ENCODE measurements around the gene CP. TPM values are rescaled to one million over a fixed set of nuclear protein-coding genes. Genes with fewer than 3 reads are reported as not detected.

Gene CP
- total RNA-seq, 2 experiments from 2014 or later, result not detected

DNA sequence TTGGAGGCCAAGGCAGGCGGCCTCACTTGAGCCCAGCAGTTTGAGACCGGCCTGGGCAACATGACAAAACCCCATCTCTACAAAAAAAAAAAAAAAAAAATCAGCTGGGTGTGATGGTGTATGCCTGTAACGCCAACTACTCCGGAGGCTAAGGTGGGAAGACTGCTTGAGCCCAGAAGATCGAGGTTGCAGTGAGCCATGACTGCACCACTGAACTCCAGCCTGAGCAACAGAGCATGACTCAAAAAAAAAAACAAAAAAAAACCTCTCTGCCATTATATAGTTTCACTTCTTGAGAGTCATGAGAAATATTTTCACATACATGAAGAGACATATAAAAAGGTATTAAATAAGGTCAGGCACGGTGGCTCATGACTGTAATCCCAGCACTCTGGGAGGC is 45.9 kb upstream of the CP start:
- BruUV-seq (replicated peaks), result no TSS peak
- TF ChIP-seq EZH2phosphoT487 (IDR thresholded peaks at IDR 0.05; ENCODE audit: borderline replicate concordance, low read depth, low read length), result no peak
- TF ChIP-seq, protein P1, sequence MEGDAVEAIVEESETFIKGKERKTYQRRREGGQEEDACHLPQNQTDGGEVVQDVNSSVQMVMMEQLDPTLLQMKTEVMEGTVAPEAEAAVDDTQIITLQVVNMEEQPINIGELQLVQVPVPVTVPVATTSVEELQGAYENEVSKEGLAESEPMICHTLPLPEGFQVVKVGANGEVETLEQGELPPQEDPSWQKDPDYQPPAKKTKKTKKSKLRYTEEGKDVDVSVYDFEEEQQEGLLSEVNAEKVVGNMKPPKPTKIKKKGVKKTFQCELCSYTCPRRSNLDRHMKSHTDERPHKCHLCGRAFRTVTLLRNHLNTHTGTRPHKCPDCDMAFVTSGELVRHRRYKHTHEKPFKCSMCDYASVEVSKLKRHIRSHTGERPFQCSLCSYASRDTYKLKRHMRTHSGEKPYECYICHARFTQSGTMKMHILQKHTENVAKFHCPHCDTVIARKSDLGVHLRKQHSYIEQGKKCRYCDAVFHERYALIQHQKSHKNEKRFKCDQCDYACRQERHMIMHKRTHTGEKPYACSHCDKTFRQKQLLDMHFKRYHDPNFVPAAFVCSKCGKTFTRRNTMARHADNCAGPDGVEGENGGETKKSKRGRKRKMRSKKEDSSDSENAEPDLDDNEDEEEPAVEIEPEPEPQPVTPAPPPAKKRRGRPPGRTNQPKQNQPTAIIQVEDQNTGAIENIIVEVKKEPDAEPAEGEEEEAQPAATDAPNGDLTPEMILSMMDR (conservative IDR thresholded peaks at IDR 0.05; ENCODE audit: low read length), result no peak
- H3K4me1 ChIP-seq (ENCODE audit: insufficient read depth, low read length, poor library complexity, severe bottlenecking), result peaks cover 24% of the 10 kb centered on the region
- H3K79me2 ChIP-seq (ENCODE audit: insufficient read depth, low read depth, low read length), result no peaks in the 10 kb centered on the region
- H3K9me2 ChIP-seq (ENCODE audit: insufficient read depth, low read length), result no peaks in the 10 kb centered on the region
- peak; percentile 43 for DNase-seq (ENCODE audit: low spot score)
- intact Hi-C loops (cut with micrococcal nuclease; ENCODE audit: unreplicated experiment), result loop anchor here (2.0 to 5.0 kb wide), 2 partner anchors 19 to 75 kb away; no protein-coding TSS in a partner anchor
- H3K4me2 ChIP-seq (ENCODE audit: low read length), result peak overlapping the region; percentile 45
- H2AFZ ChIP-seq (ENCODE audit: low read length), result peak overlapping the region; percentile 69; the same call in 1 of the 2 replicates
- H3K4me3 ChIP-seq (ENCODE audit: low read depth, low read length, poor library complexity, severe bottlenecking), result no peak overlapping the region
- no peaks in the 10 kb centered on the region for H3K9me3 ChIP-seq (ENCODE audit: low read length)
- H4K20me1 ChIP-seq (ENCODE audit: insufficient read depth, low read length), result no peaks in the 10 kb centered on the region
- CTCF ChIA-PET (ENCODE audit: unreplicated experiment), result interaction anchor here (1.6 kb wide), 1 partner anchor 148 kb away, joined by 3 read pairs; no protein-coding TSS in a partner anchor
- POLR2A ChIA-PET, result interaction anchor here (0.6 to 1.5 kb wide), 11 partner anchors 8 to 318 kb away, joined by 3 to 7 read pairs (median 4); partner anchors contain the start of gene HPS3
- H3K27ac ChIP-seq (ENCODE audit: low read depth, low read length, poor library complexity, severe bottlenecking), result no peak overlapping the region
- H3K36me3 ChIP-seq (ENCODE audit: insufficient read depth, low read length), result no peaks in the 10 kb centered on the region

DNA sequence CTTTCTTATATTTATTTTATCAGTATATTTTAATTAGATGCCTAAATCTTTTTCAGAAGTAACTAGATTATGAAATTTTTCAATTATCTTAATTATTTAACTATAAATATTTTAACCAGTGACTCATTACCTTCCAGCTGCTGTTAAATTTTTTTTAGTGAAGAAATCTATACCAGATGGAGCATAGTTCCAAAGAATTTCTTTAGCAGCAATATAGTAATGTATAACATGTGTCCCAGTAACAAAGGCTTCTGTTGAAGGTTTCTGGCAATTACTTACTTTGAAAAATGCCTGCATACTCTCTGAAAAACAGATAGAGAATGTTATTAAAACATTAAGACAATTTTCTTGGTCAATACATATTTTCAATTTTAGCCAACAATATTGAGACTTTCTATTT is 45.1 kb upstream of the CP start:
- no TSS peak for BruUV-seq (replicated peaks)
- Histone ChIP-seq H3K36me3 (ENCODE audit: insufficient read depth, low read length) (no peaks in the 10 kb centered on the region), H3K79me2 (ENCODE audit: insufficient read depth, low read depth, low read length) (no peaks in the 10 kb centered on the region), H3K4me2 (ENCODE audit: low read length) (peak overlapping the region; percentile 45), H4K20me1 (ENCODE audit: insufficient read depth, low read length) (no peaks in the 10 kb centered on the region), H3K27ac (ENCODE audit: low read depth, low read length, poor library complexity, severe bottlenecking) (no peak overlapping the region), H3K4me3 (ENCODE audit: low read depth, low read length, poor library complexity, severe bottlenecking) (no peak overlapping the region), H2AFZ (ENCODE audit: low read length) (peak overlapping the region; percentile 69; the same call in 1 of the 2 replicates), H3K9me2 (ENCODE audit: insufficient read depth, low read length) (no peaks in the 10 kb centered on the region), H3K9me3 (ENCODE audit: low read length) (no peaks in the 10 kb centered on the region), H3K4me1 (ENCODE audit: insufficient read depth, low read length, poor library complexity, severe bottlenecking) (peaks cover 24% of the 10 kb centered on the region)
- ChIA-PET POLR2A (interaction anchor here (1.1 to 1.3 kb wide), 2 partner anchors 9 to 13 kb away, joined by 3 to 4 read pairs; no protein-coding TSS in a partner anchor), CTCF (ENCODE audit: unreplicated experiment) (no interaction called here)
- no peak for DNase-seq (ENCODE audit: low spot score)
- intact Hi-C loops (cut with micrococcal nuclease; ENCODE audit: unreplicated experiment), result loop anchor here (2.0 to 5.0 kb wide), 2 partner anchors 18 to 74 kb away; no protein-coding TSS in a partner anchor
- TF ChIP-seq, protein P1 (conservative IDR thresholded peaks at IDR 0.05; ENCODE audit: low read length), result no peak
- TF ChIP-seq EZH2phosphoT487 (IDR thresholded peaks at IDR 0.05; ENCODE audit: borderline replicate concordance, low read depth, low read length), result no peak

DNA sequence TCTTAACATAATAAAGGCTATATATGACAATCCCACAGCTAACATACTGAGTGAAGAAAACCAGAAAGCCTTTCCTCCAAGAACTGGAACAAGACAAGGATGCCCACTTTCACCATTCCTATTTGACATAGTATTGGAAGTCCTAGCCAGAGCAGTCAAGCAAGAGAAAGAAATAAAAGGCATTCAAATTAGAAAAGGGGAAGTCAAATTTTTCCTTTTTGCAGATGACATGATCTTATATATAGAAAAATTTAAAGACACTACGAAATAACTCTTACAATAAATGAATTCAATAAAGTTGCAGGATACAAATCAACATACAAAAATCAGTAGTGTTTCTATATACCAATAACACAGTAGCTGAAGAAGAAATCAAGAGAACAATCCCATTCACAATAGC is 42.2 kb upstream of the CP start:
- intact Hi-C loops (cut with micrococcal nuclease; ENCODE audit: unreplicated experiment), result no loop called here
- no peaks in the 10 kb centered on the region for H4K20me1 ChIP-seq (ENCODE audit: insufficient read depth, low read length)
- no peak overlapping the region for H3K4me3 ChIP-seq (ENCODE audit: low read depth, low read length, poor library complexity, severe bottlenecking)
- peaks cover 24% of the 10 kb centered on the region for H3K4me1 ChIP-seq (ENCODE audit: insufficient read depth, low read length, poor library complexity, severe bottlenecking)
- CTCF ChIA-PET (ENCODE audit: unreplicated experiment), result no interaction called here
- no peaks in the 10 kb centered on the region for H3K79me2 ChIP-seq (ENCODE audit: insufficient read depth, low read depth, low read length)
- no peaks in the 10 kb centered on the region for H3K9me2 ChIP-seq (ENCODE audit: insufficient read depth, low read length)
- no peak for TF ChIP-seq EZH2phosphoT487 (IDR thresholded peaks at IDR 0.05; ENCODE audit: borderline replicate concordance, low read depth, low read length)
- TF ChIP-seq, protein P1 (conservative IDR thresholded peaks at IDR 0.05; ENCODE audit: low read length), result no peak
- no TSS peak for BruUV-seq (replicated peaks)
- H2AFZ ChIP-seq (ENCODE audit: low read length), result no peak overlapping the region
- POLR2A ChIA-PET, result interaction anchor here (0.5 to 1.7 kb wide), 3 partner anchors 9 to 261 kb away, joined by 3 to 8 read pairs (median 5); no protein-coding TSS in a partner anchor
- no peak for DNase-seq (ENCODE audit: low spot score)
- no peaks in the 10 kb centered on the region for H3K9me3 ChIP-seq (ENCODE audit: low read length)
- H3K4me2 ChIP-seq (ENCODE audit: low read length), result peak overlapping the region; percentile 28; the same call in 1 of the 2 replicates
- H3K36me3 ChIP-seq (ENCODE audit: insufficient read depth, low read length), result no peaks in the 10 kb centered on the region
- no peak overlapping the region for H3K27ac ChIP-seq (ENCODE audit: low read depth, low read length, poor library complexity, severe bottlenecking)
